ENCODE measurements around the gene STXBP1.

The STXBP1 gene

GRCh38 chr9:127722055-127722745, 110.1 kb downstream of the STXBP1 start:
- Histone ChIP-seq H3K4me1 (ENCODE audit: control insufficient read depth, insufficient read depth, low read length) (no peaks in the 10 kb centered on the region), H3K4me3 (ENCODE audit: low read length) (no peak overlapping the region), H3K36me3 (ENCODE audit: control insufficient read depth, insufficient read depth, low read length) (no peaks in the 10 kb centered on the region), H3K27me3 (ENCODE audit: control insufficient read depth, insufficient read depth, low read length) (no peaks in the 10 kb centered on the region), H3K27ac (ENCODE audit: low read depth, low read length) (no peak overlapping the region), H3K9ac (ENCODE audit: low read length) (no peak overlapping the region)

- Histone ChIP-seq H3K9ac (ENCODE audit: low read length) (no peak overlapping the region), H3K4me1 (ENCODE audit: control insufficient read depth, insufficient read depth, low read length) (no peaks in the 10 kb centered on the region), H3K27me3 (ENCODE audit: control insufficient read depth, insufficient read depth, low read length) (no peaks in the 10 kb centered on the region), H3K27ac (ENCODE audit: low read depth, low read length) (no peak overlapping the region), H3K4me3 (ENCODE audit: low read length) (no peak overlapping the region), H3K36me3 (ENCODE audit: control insufficient read depth, insufficient read depth, low read length) (no peaks in the 10 kb centered on the region)
Observed at GRCh38 chr9:127723013-127723412, 110.9 kb downstream of the STXBP1 start.

GRCh38 chr9:127723444-127723843, 111.4 kb downstream of the STXBP1 start:
- H3K4me1 ChIP-seq (ENCODE audit: control insufficient read depth, insufficient read depth, low read length), result no peaks in the 10 kb centered on the region
- no peak overlapping the region for H3K4me3 ChIP-seq (ENCODE audit: low read length)
- no peak overlapping the region for H3K27ac ChIP-seq (ENCODE audit: low read depth, low read length)
- H3K36me3 ChIP-seq (ENCODE audit: control insufficient read depth, insufficient read depth, low read length), result no peaks in the 10 kb centered on the region
- H3K9ac ChIP-seq (ENCODE audit: low read length), result no peak overlapping the region
- no peaks in the 10 kb centered on the region for H3K27me3 ChIP-seq (ENCODE audit: control insufficient read depth, insufficient read depth, low read length)

- Histone ChIP-seq H3K27ac (ENCODE audit: low read depth, low read length) (no peak overlapping the region), H3K27me3 (ENCODE audit: control insufficient read depth, insufficient read depth, low read length) (no peaks in the 10 kb centered on the region), H3K9ac (ENCODE audit: low read length) (no peak overlapping the region)
Observed at GRCh38 chr9:127724012-127724411, 111.9 kb downstream of the STXBP1 start.

GRCh38 chr9:127726871-127727270, 114.8 kb downstream of the STXBP1 start:
- H3K4me1 ChIP-seq (ENCODE audit: control insufficient read depth, insufficient read depth, low read length), result no peaks in the 10 kb centered on the region

More at GRCh38 chr9:127724012-127724411, 111.9 kb downstream of the STXBP1 start:
- no peaks in the 10 kb centered on the region for H3K4me1 ChIP-seq (ENCODE audit: control insufficient read depth, insufficient read depth, low read length)
- H3K4me3 ChIP-seq (ENCODE audit: low read length), result no peak overlapping the region
- no peaks in the 10 kb centered on the region for H3K36me3 ChIP-seq (ENCODE audit: control insufficient read depth, insufficient read depth, low read length)

GRCh38 chr9:127728808-127729207, 116.7 kb downstream of the STXBP1 start:
- H3K27me3 ChIP-seq (ENCODE audit: control insufficient read depth, insufficient read depth, low read length), result no peaks in the 10 kb centered on the region
- H3K4me1 ChIP-seq (ENCODE audit: control insufficient read depth, insufficient read depth, low read length), result no peaks in the 10 kb centered on the region
- no peak overlapping the region for H3K9ac ChIP-seq (ENCODE audit: low read length)
- H3K36me3 ChIP-seq (ENCODE audit: control insufficient read depth, insufficient read depth, low read length), result no peaks in the 10 kb centered on the region
- H3K27ac ChIP-seq (ENCODE audit: low read depth, low read length), result no peak overlapping the region
- no peak overlapping the region for H3K4me3 ChIP-seq (ENCODE audit: low read length)

More at GRCh38 chr9:127726871-127727270, 114.8 kb downstream of the STXBP1 start:
- Histone ChIP-seq H3K36me3 (ENCODE audit: control insufficient read depth, insufficient read depth, low read length) (no peaks in the 10 kb centered on the region), H3K9ac (ENCODE audit: low read length) (no peak overlapping the region), H3K4me3 (ENCODE audit: low read length) (no peak overlapping the region), H3K27me3 (ENCODE audit: control insufficient read depth, insufficient read depth, low read length) (no peaks in the 10 kb centered on the region), H3K27ac (ENCODE audit: low read depth, low read length) (no peak overlapping the region)

- Histone ChIP-seq H3K4me3 (ENCODE audit: low read length) (no peak overlapping the region), H3K27ac (ENCODE audit: low read depth, low read length) (no peak overlapping the region), H3K27me3 (ENCODE audit: control insufficient read depth, insufficient read depth, low read length) (no peaks in the 10 kb centered on the region), H3K4me1 (ENCODE audit: control insufficient read depth, insufficient read depth, low read length) (peaks cover 6% of the 10 kb centered on the region), H3K9ac (ENCODE audit: low read length) (no peak overlapping the region), H3K36me3 (ENCODE audit: control insufficient read depth, insufficient read depth, low read length) (no peaks in the 10 kb centered on the region)
Observed at GRCh38 chr9:127729522-127730256, 117.6 kb downstream of the STXBP1 start.

- no peak overlapping the region for H3K9ac ChIP-seq (ENCODE audit: low read length)
- H3K27me3 ChIP-seq (ENCODE audit: control insufficient read depth, insufficient read depth, low read length), result no peaks in the 10 kb centered on the region
- no peak overlapping the region for H3K27ac ChIP-seq (ENCODE audit: low read depth, low read length)
- peaks cover 6% of the 10 kb centered on the region for H3K4me1 ChIP-seq (ENCODE audit: control insufficient read depth, insufficient read depth, low read length)
- H3K4me3 ChIP-seq (ENCODE audit: low read length), result no peak overlapping the region
- no peaks in the 10 kb centered on the region for H3K36me3 ChIP-seq (ENCODE audit: control insufficient read depth, insufficient read depth, low read length)
Observed at GRCh38 chr9:127730262-127730661, 118.2 kb downstream of the STXBP1 start.

- Histone ChIP-seq H3K27ac (ENCODE audit: low read depth, low read length) (no peak overlapping the region), H3K36me3 (ENCODE audit: control insufficient read depth, insufficient read depth, low read length) (no peaks in the 10 kb centered on the region), H3K4me3 (ENCODE audit: low read length) (no peak overlapping the region), H3K27me3 (ENCODE audit: control insufficient read depth, insufficient read depth, low read length) (no peaks in the 10 kb centered on the region), H3K4me1 (ENCODE audit: control insufficient read depth, insufficient read depth, low read length) (peaks cover 10% of the 10 kb centered on the region), H3K9ac (ENCODE audit: low read length) (no peak overlapping the region)
Observed at GRCh38 chr9:127730799-127731410, 118.8 kb downstream of the STXBP1 start.

GRCh38 chr9:127731938-127732337, 119.9 kb downstream of the STXBP1 start:
- Histone ChIP-seq H3K4me3 (ENCODE audit: low read length) (no peak overlapping the region), H3K27me3 (ENCODE audit: control insufficient read depth, insufficient read depth, low read length) (no peaks in the 10 kb centered on the region), H3K9ac (ENCODE audit: low read length) (no peak overlapping the region), H3K4me1 (ENCODE audit: control insufficient read depth, insufficient read depth, low read length) (peaks cover 10% of the 10 kb centered on the region), H3K36me3 (ENCODE audit: control insufficient read depth, insufficient read depth, low read length) (no peaks in the 10 kb centered on the region), H3K27ac (ENCODE audit: low read depth, low read length) (no peak overlapping the region)

GRCh38 chr9:127732444-127732843, 120.4 kb downstream of the STXBP1 start:
- no peak overlapping the region for H3K27ac ChIP-seq (ENCODE audit: low read depth, low read length)
- no peak overlapping the region for H3K9ac ChIP-seq (ENCODE audit: low read length)

GRCh38 chr9:127733614-127734013, 121.5 kb downstream of the STXBP1 start:
- Histone ChIP-seq H3K4me3 (ENCODE audit: low read length) (no peak overlapping the region), H3K27ac (ENCODE audit: low read depth, low read length) (no peak overlapping the region), H3K4me1 (ENCODE audit: control insufficient read depth, insufficient read depth, low read length) (peaks cover 10% of the 10 kb centered on the region), H3K36me3 (ENCODE audit: control insufficient read depth, insufficient read depth, low read length) (no peaks in the 10 kb centered on the region), H3K9ac (ENCODE audit: low read length) (no peak overlapping the region), H3K27me3 (ENCODE audit: control insufficient read depth, insufficient read depth, low read length) (no peaks in the 10 kb centered on the region)

More at GRCh38 chr9:127732444-127732843, 120.4 kb downstream of the STXBP1 start:
- Histone ChIP-seq H3K4me1 (ENCODE audit: control insufficient read depth, insufficient read depth, low read length) (peaks cover 10% of the 10 kb centered on the region), H3K27me3 (ENCODE audit: control insufficient read depth, insufficient read depth, low read length) (no peaks in the 10 kb centered on the region), H3K36me3 (ENCODE audit: control insufficient read depth, insufficient read depth, low read length) (no peaks in the 10 kb centered on the region), H3K4me3 (ENCODE audit: low read length) (no peak overlapping the region)
